Measurements from ENCODE around the gene FKBP4. TPM values are rescaled to one million over a fixed set of nuclear protein-coding genes. Genes with fewer than 3 reads are reported as not detected.

Gene FKBP4
- total and polyA plus RNA-seq, 2 of the 13 experiments (the other 11 are each of a cell fraction or from before 2014, with no cell fraction given) = 25.7 to 66.1 TPM

- no peak for TF ChIP-seq ZNF282 (IDR thresholded peaks at IDR 0.05; ENCODE audit: partially characterized antibody)
- TF ChIP-seq, protein P1, sequence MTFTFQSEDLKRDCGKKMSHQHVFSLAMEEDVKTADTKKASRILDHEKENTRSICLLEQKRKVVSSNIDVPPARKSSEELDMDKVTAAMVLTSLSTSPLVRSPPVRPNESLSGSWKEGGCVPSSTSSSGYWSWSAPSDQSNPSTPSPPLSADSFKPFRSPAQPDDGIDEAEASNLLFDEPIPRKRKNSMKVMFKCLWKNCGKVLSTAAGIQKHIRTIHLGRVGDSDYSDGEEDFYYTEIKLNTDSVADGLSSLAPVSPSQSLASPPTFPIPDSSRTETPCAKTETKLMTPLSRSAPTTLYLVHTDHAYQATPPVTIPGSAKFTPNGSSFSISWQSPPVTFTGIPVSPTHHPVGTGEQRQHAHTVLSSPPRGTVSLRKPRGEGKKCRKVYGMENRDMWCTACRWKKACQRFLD (CRISPR knock-in tag; IDR thresholded peaks at IDR 0.05; ENCODE audit: borderline replicate concordance) = 0 out of 2 replicates have a peak, but pooled peaks have one; percentile 36
- TF ChIP-seq ARNTL (CRISPR knock-in tag; IDR thresholded peaks at IDR 0.05) = peak; percentile 47; the same call in 1 of the 2 replicates
- no peak for TF ChIP-seq PRDM10 (CRISPR knock-in tag; IDR thresholded peaks at IDR 0.05; ENCODE audit: low read depth)
- peak; percentile 61; the same call in 1 of the 2 replicates for TF ChIP-seq ZNF451 (CRISPR knock-in tag; IDR thresholded peaks at IDR 0.05)
- peak; percentile 32; the same call in 1 of the 2 replicates for TF ChIP-seq YEATS2 (CRISPR knock-in tag; IDR thresholded peaks at IDR 0.05; ENCODE audit: borderline replicate concordance)
- TF ChIP-seq, protein P2, sequence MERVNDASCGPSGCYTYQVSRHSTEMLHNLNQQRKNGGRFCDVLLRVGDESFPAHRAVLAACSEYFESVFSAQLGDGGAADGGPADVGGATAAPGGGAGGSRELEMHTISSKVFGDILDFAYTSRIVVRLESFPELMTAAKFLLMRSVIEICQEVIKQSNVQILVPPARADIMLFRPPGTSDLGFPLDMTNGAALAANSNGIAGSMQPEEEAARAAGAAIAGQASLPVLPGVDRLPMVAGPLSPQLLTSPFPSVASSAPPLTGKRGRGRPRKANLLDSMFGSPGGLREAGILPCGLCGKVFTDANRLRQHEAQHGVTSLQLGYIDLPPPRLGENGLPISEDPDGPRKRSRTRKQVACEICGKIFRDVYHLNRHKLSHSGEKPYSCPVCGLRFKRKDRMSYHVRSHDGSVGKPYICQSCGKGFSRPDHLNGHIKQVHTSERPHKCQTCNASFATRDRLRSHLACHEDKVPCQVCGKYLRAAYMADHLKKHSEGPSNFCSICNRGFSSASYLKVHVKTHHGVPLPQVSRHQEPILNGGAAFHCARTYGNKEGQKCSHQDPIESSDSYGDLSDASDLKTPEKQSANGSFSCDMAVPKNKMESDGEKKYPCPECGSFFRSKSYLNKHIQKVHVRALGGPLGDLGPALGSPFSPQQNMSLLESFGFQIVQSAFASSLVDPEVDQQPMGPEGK (CRISPR knock-in tag; IDR thresholded peaks at IDR 0.05) = peak; percentile 63
- TF ChIP-seq IKZF4 (CRISPR knock-in tag; IDR thresholded peaks at IDR 0.05; ENCODE audit: borderline replicate concordance, low read depth, not compliant biosample characterization) = peak; percentile 44
- TF ChIP-seq ZNF749 (CRISPR knock-in tag; IDR thresholded peaks at IDR 0.05; ENCODE audit: borderline replicate concordance) = peak; percentile 88
- no peak for TF ChIP-seq PBX3 (CRISPR knock-in tag; IDR thresholded peaks at IDR 0.05; ENCODE audit: borderline replicate concordance)
- TF ChIP-seq, protein P3, sequence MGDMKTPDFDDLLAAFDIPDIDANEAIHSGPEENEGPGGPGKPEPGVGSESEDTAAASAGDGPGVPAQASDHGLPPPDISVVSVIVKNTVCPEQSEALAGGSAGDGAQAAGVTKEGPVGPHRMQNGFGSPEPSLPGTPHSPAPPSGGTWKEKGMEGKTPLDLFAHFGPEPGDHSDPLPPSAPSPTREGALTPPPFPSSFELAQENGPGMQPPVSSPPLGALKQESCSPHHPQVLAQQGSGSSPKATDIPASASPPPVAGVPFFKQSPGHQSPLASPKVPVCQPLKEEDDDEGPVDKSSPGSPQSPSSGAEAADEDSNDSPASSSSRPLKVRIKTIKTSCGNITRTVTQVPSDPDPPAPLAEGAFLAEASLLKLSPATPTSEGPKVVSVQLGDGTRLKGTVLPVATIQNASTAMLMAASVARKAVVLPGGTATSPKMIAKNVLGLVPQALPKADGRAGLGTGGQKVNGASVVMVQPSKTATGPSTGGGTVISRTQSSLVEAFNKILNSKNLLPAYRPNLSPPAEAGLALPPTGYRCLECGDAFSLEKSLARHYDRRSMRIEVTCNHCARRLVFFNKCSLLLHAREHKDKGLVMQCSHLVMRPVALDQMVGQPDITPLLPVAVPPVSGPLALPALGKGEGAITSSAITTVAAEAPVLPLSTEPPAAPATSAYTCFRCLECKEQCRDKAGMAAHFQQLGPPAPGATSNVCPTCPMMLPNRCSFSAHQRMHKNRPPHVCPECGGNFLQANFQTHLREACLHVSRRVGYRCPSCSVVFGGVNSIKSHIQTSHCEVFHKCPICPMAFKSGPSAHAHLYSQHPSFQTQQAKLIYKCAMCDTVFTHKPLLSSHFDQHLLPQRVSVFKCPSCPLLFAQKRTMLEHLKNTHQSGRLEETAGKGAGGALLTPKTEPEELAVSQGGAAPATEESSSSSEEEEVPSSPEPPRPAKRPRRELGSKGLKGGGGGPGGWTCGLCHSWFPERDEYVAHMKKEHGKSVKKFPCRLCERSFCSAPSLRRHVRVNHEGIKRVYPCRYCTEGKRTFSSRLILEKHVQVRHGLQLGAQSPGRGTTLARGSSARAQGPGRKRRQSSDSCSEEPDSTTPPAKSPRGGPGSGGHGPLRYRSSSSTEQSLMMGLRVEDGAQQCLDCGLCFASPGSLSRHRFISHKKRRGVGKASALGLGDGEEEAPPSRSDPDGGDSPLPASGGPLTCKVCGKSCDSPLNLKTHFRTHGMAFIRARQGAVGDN (CRISPR knock-in tag; IDR thresholded peaks at IDR 0.05) = peak; percentile 92
- TF ChIP-seq ZIK1 (CRISPR knock-in tag; IDR thresholded peaks at IDR 0.05; ENCODE audit: borderline replicate concordance, low read depth) = peak; percentile 92; the same call in 1 of the 2 replicates
Measured at GRCh38 chr12:2794736-2795289, at the start of gene FKBP4 (continued).

Data from HepG2 (cell line).